Occipital lobe (tissue), 2 donors: Measurements from ENCODE around the gene DDX19B. TPM values are rescaled to one million over a fixed set of nuclear protein-coding genes. Genes with fewer than 3 reads are reported as not detected.

Experiments used
- small RNA-seq: library from RNA; depleted of rRNA; stranded (forward); fragments of <200 nt; gene quantifications from one replicate; pipeline ENCODE3, GENCODE V24; 2014
- total RNA-seq: library from RNA; depleted of rRNA; stranded (reverse); fragments of >200 nt; gene quantifications from one replicate; pipeline ENCODE4 v1.2.3, GENCODE V29; 2014

DDX19B gene
- total RNA-seq, 1 donor from 2014 or later: 25.3 TPM

Small RNA genes within 50 kb of the gene (small RNA-seq; reads per million reads assigned to genes)
- not detected for gene RN7SL279P

Other genes with a start within 250 kb of the DDX19B start
- gene PDPR, start 184.9 kb upstream of the DDX19B start, total RNA-seq: 8.7 TPM
- gene CLEC18C, start 125.4 kb upstream of the DDX19B start, total RNA-seq: 0.16 TPM
- 124 TPM for gene EXOSC6, start 47.2 kb upstream of the DDX19B start, total RNA-seq
- 65.7 TPM for gene AARS1, start 9.7 kb upstream of the DDX19B start, total RNA-seq
- gene DDX19A, start 47.7 kb downstream of the DDX19B start, total RNA-seq: 37.1 TPM
- gene ST3GAL2, start 139.9 kb downstream of the DDX19B start, total RNA-seq: 35.2 TPM
- 6.2 TPM for gene FCSK, start 155.4 kb downstream of the DDX19B start, total RNA-seq
- gene COG4, start 224.4 kb downstream of the DDX19B start, total RNA-seq: 29.2 TPM
- gene SF3B3, start 224.6 kb downstream of the DDX19B start, total RNA-seq: 87.3 TPM